Ishikawa (cell line): ENCODE measurements around the gene RPL12.

ENCODE experiments used
- CEBPB ChIP-seq: IDR thresholded peaks from 2 replicates; pipeline ENCODE4 v1.6.1; 2012
- CREB1 ChIP-seq: IDR thresholded peaks from 2 replicates; pipeline ENCODE4 v1.6.1; 2012; ENCODE audit warnings: low read depth
- EGR1 ChIP-seq: IDR thresholded peaks from 2 replicates; pipeline ENCODE4 v1.6.1; 2012
- EP300 ChIP-seq: IDR thresholded peaks from 2 replicates; pipeline ENCODE4 v1.6.1; 2012; ENCODE audit warnings: borderline replicate concordance
- FOXM1 ChIP-seq: IDR thresholded peaks from 2 replicates; pipeline ENCODE4 v1.6.1; 2012; ENCODE audit warnings: low read depth, borderline replicate concordance
- NFIC ChIP-seq: IDR thresholded peaks from 2 replicates; pipeline ENCODE4 v1.6.1; 2012
- RAD21 ChIP-seq: IDR thresholded peaks from 2 replicates; pipeline ENCODE4 v1.6.1; 2012; ENCODE audit warnings: low read depth
- REST ChIP-seq: IDR thresholded peaks from 2 replicates; pipeline ENCODE4 v1.6.1; 2012; ENCODE audit warnings: low read depth, mild to moderate bottlenecking
- TAF1 ChIP-seq: IDR thresholded peaks from 2 replicates; pipeline ENCODE4 v1.6.1; 2012; ENCODE audit warnings: low read depth, mild to moderate bottlenecking
- TEAD4 ChIP-seq: IDR thresholded peaks from 2 replicates; pipeline ENCODE4 v1.6.1; 2012
- YY1 ChIP-seq: IDR thresholded peaks from 2 replicates; pipeline ENCODE4 v1.6.1; 2012; ENCODE audit warnings: low read depth
- ZBTB7A ChIP-seq: IDR thresholded peaks from 2 replicates; pipeline ENCODE4 v1.6.1; 2012; ENCODE audit warnings: low read depth
- TF ChIP-seq, protein P1 (sequence below): IDR thresholded peaks from 2 replicates; pipeline ENCODE4 v1.6.1; 2012

GRCh38 chr9:127488946-127489345, 37.7 kb upstream of the RPL12 start:
- no peak for TF ChIP-seq EP300
- no peak for TF ChIP-seq CEBPB
- TF ChIP-seq CREB1: no peak
- no peak for TF ChIP-seq TEAD4
- no peak for TF ChIP-seq RAD21
- TF ChIP-seq REST: no peak
- TF ChIP-seq TAF1: no peak
- no peak for TF ChIP-seq YY1
- TF ChIP-seq EGR1: no peak
- TF ChIP-seq, protein P1, sequence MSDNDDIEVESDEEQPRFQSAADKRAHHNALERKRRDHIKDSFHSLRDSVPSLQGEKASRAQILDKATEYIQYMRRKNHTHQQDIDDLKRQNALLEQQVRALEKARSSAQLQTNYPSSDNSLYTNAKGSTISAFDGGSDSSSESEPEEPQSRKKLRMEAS: no peak
- TF ChIP-seq NFIC: no peak
- no peak for TF ChIP-seq FOXM1
- TF ChIP-seq ZBTB7A: no peak
